GM21447 (cell line): Measurements from ENCODE around the gene NOL4L.

Experiments
- ATAC-seq: cut with Tn5 transposase; IDR thresholded peaks from one replicate; pipeline ENCODE4 v1.9.1; 2021; ENCODE audit not compliant: unreplicated experiment

The NOL4L gene

GRCh38 chr20:32527447-32528055, 57.6 kb downstream of the NOL4L start:
- no peak for ATAC-seq

GRCh38 chr20:32527052-32527446, 58.1 kb downstream of the NOL4L start:
- no peak for ATAC-seq

GRCh38 chr20:32526541-32526940, 58.6 kb downstream of the NOL4L start:
- no peak for ATAC-seq

- no peak for ATAC-seq
Observed at GRCh38 chr20:32526125-32526524, 59.0 kb downstream of the NOL4L start.

- no peak for ATAC-seq
Observed at GRCh38 chr20:32524829-32525501, 60.2 kb downstream of the NOL4L start.

- ATAC-seq = no peak
Observed at GRCh38 chr20:32523613-32524213, 61.4 kb downstream of the NOL4L start.

GRCh38 chr20:32522776-32523612, 62.1 kb downstream of the NOL4L start:
- ATAC-seq = no peak

- no peak for ATAC-seq
Observed at GRCh38 chr20:32522526-32522775, 62.7 kb downstream of the NOL4L start.

GRCh38 chr20:32521780-32522525, 63.2 kb downstream of the NOL4L start:
- ATAC-seq = no peak

GRCh38 chr20:32520927-32521203, 64.3 kb downstream of the NOL4L start:
- ATAC-seq = no peak

- no peak for ATAC-seq
Observed at GRCh38 chr20:32519381-32519730, 65.8 kb downstream of the NOL4L start.

- no peak for ATAC-seq
Observed at GRCh38 chr20:32518593-32519380, 66.3 kb downstream of the NOL4L start.

- ATAC-seq = no peak
Observed at GRCh38 chr20:32517914-32518592, 67.1 kb downstream of the NOL4L start.

- no peak for ATAC-seq
Observed at GRCh38 chr20:32517518-32517873, 67.6 kb downstream of the NOL4L start.

GRCh38 chr20:32516583-32517517, 68.3 kb downstream of the NOL4L start:
- no peak for ATAC-seq

GRCh38 chr20:32515631-32516101, 69.5 kb downstream of the NOL4L start:
- ATAC-seq = no peak

GRCh38 chr20:32514760-32515159, 70.4 kb downstream of the NOL4L start:
- no peak for ATAC-seq

GRCh38 chr20:32513031-32513866, 71.9 kb downstream of the NOL4L start:
- ATAC-seq = no peak
